ENCODE data around the gene HS2ST1.

The HS2ST1 gene

GRCh38 chr1:87115317-87115890, 201.0 kb downstream of the HS2ST1 start:
- DNase-seq (ENCODE audit: low read depth), result no peak

GRCh38 chr1:87115891-87116290, 201.5 kb downstream of the HS2ST1 start:
- DNase-seq (ENCODE audit: low read depth), result no peak

- DNase-seq (ENCODE audit: low read depth), result no peak
These were observed 203.4 kb downstream of the HS2ST1 start for GRCh38 chr1:87117761-87118368.

GRCh38 chr1:87119541-87120140, 205.2 kb downstream of the HS2ST1 start:
- DNase-seq (ENCODE audit: low read depth), result no peak

GRCh38 chr1:87120779-87121178, 206.3 kb downstream of the HS2ST1 start:
- no peak for DNase-seq (ENCODE audit: low read depth)

- DNase-seq (ENCODE audit: low read depth), result no peak
These were observed 207.3 kb downstream of the HS2ST1 start for GRCh38 chr1:87121711-87122163.

GRCh38 chr1:87122243-87122642, 207.8 kb downstream of the HS2ST1 start:
- no peak for DNase-seq (ENCODE audit: low read depth)

- no peak for DNase-seq (ENCODE audit: low read depth)
These were observed 209.2 kb downstream of the HS2ST1 start for GRCh38 chr1:87123610-87124009.

GRCh38 chr1:87126886-87127505, 212.6 kb downstream of the HS2ST1 start:
- DNase-seq (ENCODE audit: low read depth), result no peak

GRCh38 chr1:87127581-87127980, 213.1 kb downstream of the HS2ST1 start:
- no peak for DNase-seq (ENCODE audit: low read depth)

GRCh38 chr1:87129038-87129437, 214.6 kb downstream of the HS2ST1 start:
- DNase-seq (ENCODE audit: low read depth), result no peak

GRCh38 chr1:87129606-87130005, 215.2 kb downstream of the HS2ST1 start:
- DNase-seq (ENCODE audit: low read depth), result no peak

- no peak for DNase-seq (ENCODE audit: low read depth)
These were observed 216.0 kb downstream of the HS2ST1 start for GRCh38 chr1:87130438-87130837.

GRCh38 chr1:87131809-87132283, 217.4 kb downstream of the HS2ST1 start:
- DNase-seq (ENCODE audit: low read depth), result peak; percentile 53

- no peak for DNase-seq (ENCODE audit: low read depth)
These were observed 217.9 kb downstream of the HS2ST1 start for GRCh38 chr1:87132284-87132870.

- no peak for DNase-seq (ENCODE audit: low read depth)
These were observed 219.6 kb downstream of the HS2ST1 start for GRCh38 chr1:87134061-87134460.

GRCh38 chr1:87134625-87135328, 220.3 kb downstream of the HS2ST1 start:
- DNase-seq (ENCODE audit: low read depth), result no peak

GRCh38 chr1:87135329-87135712, 220.9 kb downstream of the HS2ST1 start:
- DNase-seq (ENCODE audit: low read depth), result no peak

GRCh38 chr1:87136607-87137341, 222.3 kb downstream of the HS2ST1 start:
- DNase-seq (ENCODE audit: low read depth), result no peak

GRCh38 chr1:87137342-87137739, 222.9 kb downstream of the HS2ST1 start:
- DNase-seq (ENCODE audit: low read depth), result no peak

GRCh38 chr1:87140831-87141540, 226.6 kb downstream of the HS2ST1 start:
- no peak for DNase-seq (ENCODE audit: low read depth)

All from fibroblast of the conjunctiva (primary cell).